K562 (cell line): ENCODE measurements around the gene SCP2. TPM values are rescaled to one million over a fixed set of nuclear protein-coding genes. Genes with fewer than 3 reads are reported as not detected.

Source experiments
- ATAC-seq: fragments of 200-7000 bp; cut with Tn5 transposase; 3 replicates; pipeline ENCODE4 v1.9.1; 2020; ENCODE audit warnings: moderate library complexity
- BruUV-seq: library from RNA; stranded (reverse); fragments of 400-500 nt; replicated peaks from 2 replicates; lab custom pipeline; 2021; lab: Mats Ljungman, UMichigan
- CTCF ChIA-PET: fragments of 300-600 bp; formaldehyde crosslinking; extraction: SDS; loops from one replicate; lab custom pipeline; 2021; ENCODE audit warnings: low intra/inter-chr PET ratio; lab: Yijun Ruan, JAX
- POLR2A ChIA-PET: fragments of 300-600, 350-650 bp; sonication (Branson Sonifier 250); formaldehyde crosslinking; extraction: SDS; loops from one replicate; lab custom pipeline; 2021; ENCODE audit warnings: antibody characterized with exemption, inconsistent platforms; lab: Yijun Ruan, JAX
- DNase-seq, 4 experiments: peaks; one replicate each; pipeline versions ENCODE4 v3.0.0 to v3.0.0-alpha.2; 2011 to 2018; ENCODE audit warnings: low spot score in 3 of 4, mixed read lengths in 3 of 4; ENCODE audit errors: extremely low read depth in 1 of 4
- FAIRE-seq: peaks from 2 replicates; lab custom pipeline; 2011; peaks lifted over from hg19 to GRCh38; lab: Jason Lieb, UNC
- H2AFZ ChIP-seq: 2 replicates; pipeline ENCODE4 v1.6.0; 2011; ENCODE audit warnings: low read depth, low read length, control low read depth, inconsistent platforms
- H3K27ac ChIP-seq: fragments of 200-600 bp; 3 replicates; pipeline ENCODE4 v1.8.0; 2011; ENCODE audit warnings: low read depth, mild to moderate bottlenecking, control low read depth, inconsistent platforms, low read length, moderate library complexity, mixed read lengths; ENCODE audit errors: extremely low read depth
- H3K27me3 ChIP-seq, 2 experiments: fragments of 300-600 bp in 1 of 2; 2 replicates in 1 of 2; 3 replicates in 1 of 2; pipeline versions ENCODE4 v1.6.0 to v1.8.0; 2011; ENCODE audit warnings: inconsistent platforms in 2 of 2, low read length in 2 of 2, mild to moderate bottlenecking in 1 of 2, mixed read lengths in 1 of 2, moderate library complexity in 1 of 2; ENCODE audit not compliant: control insufficient read depth in 2 of 2, insufficient read depth in 2 of 2
- H3K36me3 ChIP-seq: fragments of 300-600 bp; 3 replicates; pipeline ENCODE4 v1.8.0; 2011; ENCODE audit warnings: mild to moderate bottlenecking, low read length, inconsistent platforms; ENCODE audit not compliant: control insufficient read depth, insufficient read depth
- H3K4me1 ChIP-seq, 2 experiments: fragments of 200-600 bp in 1 of 2; replicated peaks in 1 of 2; 2 replicates in 1 of 2; 3 replicates in 1 of 2; pipeline versions ENCODE4 v1.5.1 to v1.8.0; 2011; ENCODE audit warnings: inconsistent platforms in 2 of 2, low read length in 2 of 2, mild to moderate bottlenecking in 1 of 2, mixed read lengths in 1 of 2, moderate library complexity in 1 of 2; ENCODE audit not compliant: control insufficient read depth in 2 of 2, insufficient read depth in 2 of 2
- H3K4me2 ChIP-seq: 2 replicates; pipeline ENCODE4 v1.6.1; 2011; ENCODE audit warnings: low read length, control low read depth, inconsistent platforms, mixed read lengths; ENCODE audit not compliant: insufficient read depth
- H3K4me3 ChIP-seq: fragments of 200-600 bp; sonication (generic), shearing (Covaris generic); 2 replicates; pipeline ENCODE4 v1.5.1; 2016; ENCODE audit warnings: control low read depth, inconsistent platforms
- H3K79me2 ChIP-seq: fragments of 200-600 bp; 3 replicates; pipeline ENCODE4 v1.8.0; 2011; ENCODE audit warnings: low read length, inconsistent platforms; ENCODE audit not compliant: control insufficient read depth, insufficient read depth
- H3K9ac ChIP-seq, 2 experiments: 2 replicates each; pipeline versions ENCODE4 v1.6.0 to v1.6.1; 2011; ENCODE audit warnings: low read depth in 2 of 2, low read length in 2 of 2, control low read depth in 1 of 2, inconsistent platforms in 1 of 2, mild to moderate bottlenecking in 1 of 2, mixed read lengths in 1 of 2; ENCODE audit not compliant: insufficient read depth in 1 of 2
- H3K9me1 ChIP-seq: one replicate; pipeline ENCODE4 v1.6.0; 2011; ENCODE audit warnings: inconsistent platforms, mild to moderate bottlenecking, low read length, moderate library complexity; ENCODE audit not compliant: control insufficient read depth, insufficient read depth
- H3K9me3 ChIP-seq: replicated peaks from 2 replicates; pipeline ENCODE4 v1.5.1; 2011; ENCODE audit warnings: low read depth, low read length, inconsistent platforms; ENCODE audit not compliant: control insufficient read depth, insufficient read depth
- H4K20me1 ChIP-seq: replicated peaks from 2 replicates; pipeline ENCODE4 v1.6.1; 2011; ENCODE audit warnings: low read length, inconsistent platforms, mixed read lengths; ENCODE audit not compliant: control insufficient read depth, insufficient read depth
- ETS2 ChIP-seq: IDR thresholded peaks from 2 replicates; pipeline ENCODE4 v1.6.1; 2016; ENCODE audit warnings: borderline replicate concordance, missing genetic modification characterization, mild to moderate bottlenecking, moderate library complexity, missing compliant biosample characterization; ENCODE audit not compliant: poor library complexity, severe bottlenecking
- FOXA3 ChIP-seq, 2 experiments: fragments of 450-650 bp in 1 of 2; sonication (generic) in 1 of 2; formaldehyde crosslinking; IDR thresholded peaks in 1 of 2; conservative IDR thresholded peaks in 1 of 2; 2 replicates each; pipeline versions ENCODE4 v1.4.0 to v1.8.0; 2020 to 2022; ENCODE audit warnings: mild to moderate bottlenecking in 2 of 2, missing genetic modification reagents in 1 of 2
- HDAC1 ChIP-seq, 2 experiments: fragments of 450-650 bp; IDR thresholded peaks; 2 replicates each; pipeline ENCODE4 v1.6.1; 2016 to 2017; ENCODE audit warnings: inconsistent platforms in 1 of 2, mild to moderate bottlenecking in 1 of 2, moderate library complexity in 1 of 2
- HOMEZ ChIP-seq: fragments of 250-450 bp; sonication (Bioruptor Pico); IDR thresholded peaks from 2 replicates; pipeline ENCODE4 v1.4.0; 2020; ENCODE audit warnings: mild to moderate bottlenecking, moderate library complexity
- KAT7 ChIP-seq: sonication (generic); formaldehyde crosslinking; IDR thresholded peaks from 2 replicates; pipeline ENCODE4 v1.8.0; 2022; ENCODE audit warnings: missing genetic modification reagents, mild to moderate bottlenecking, borderline replicate concordance
- MTA3 ChIP-seq: fragments of 450-650 bp; formaldehyde crosslinking; IDR thresholded peaks from 2 replicates; pipeline ENCODE4 v1.6.1; 2017; ENCODE audit warnings: mild to moderate bottlenecking, borderline replicate concordance
- SAFB ChIP-seq: fragments of 200-400 bp; formaldehyde crosslinking; IDR thresholded peaks from 2 replicates; pipeline ENCODE4 v1.6.1; 2017; ENCODE audit warnings: low read depth, low read length, borderline replicate concordance
- WGBS: fragments of 100-300 bp; shearing (Covaris generic); methylation state at CpG from one replicate; pipeline ENCODE4 v1.1.6; 2016; ENCODE audit warnings: low coverage, mixed read lengths; ENCODE audit not compliant: insufficient coverage; ENCODE audit errors: missing lambda C conversion rate; 5-methylcytosine and 5-hydroxymethylcytosine counted together
- in situ Hi-C: fragments of 300-500 bp; cut with MboI; formaldehyde crosslinking; loops from 4 replicates; pipeline ENCODE4 v1.15.0; 2018; ENCODE audit warnings: inconsistent platforms, mixed read lengths
- intact Hi-C: fragments of 100-400 bp; cut with micrococcal nuclease; formaldehyde crosslinking; loops from 2 replicates; pipeline ENCODE4 v1.14.2; 2022
- polyA plus RNA-seq, 8 experiments: library from polyadenylated mRNA; depleted of rRNA in 4 of 8; stranded (reverse) in 5 of 8; unstranded in 3 of 8; fragments of >200 nt; fragmentation: Nextera tagmentation in 2 of 8; fragmentation: Illumina TruSeq in 1 of 8; extraction: Ambion mirVana in 2 of 8; extraction: Trizol in 1 of 8; gene quantifications; 2 replicates each; pipeline versions ENCODE4 v1.2.1 to v1.2.3, GENCODE V29; 2011 to 2014; ENCODE audit warnings: inconsistent platforms in 1 of 8, missing spikeins in 1 of 8
- total RNA-seq, 7 experiments: library from RNA; depleted of rRNA in 6 of 7; stranded (reverse); fragments of >200 nt in 6 of 7; fragmentation: Illumina TruSeq in 2 of 7; extraction: Trizol in 2 of 7; gene quantifications; 2 replicates each; pipeline versions ENCODE4 v1.2.1 to v1.2.3, GENCODE V29; 2011 to 2021; ENCODE audit warnings: low replicate concordance in 1 of 7
- TF ChIP-seq, protein P1 (sequence below), 2 experiments: fragments of 450-650 bp in 1 of 2; sonication (generic) in 1 of 2; formaldehyde crosslinking in 1 of 2; IDR thresholded peaks in 1 of 2; conservative IDR thresholded peaks in 1 of 2; 2 replicates each; pipeline versions ENCODE4 v1.6.1 to v1.8.1; 2016 to 2023; ENCODE audit warnings: mild to moderate bottlenecking in 2 of 2, moderate library complexity in 2 of 2, inconsistent platforms in 1 of 2, missing genetic modification reagents in 1 of 2

Gene SCP2
- total and polyA plus RNA-seq, 9 of the 15 experiments (the other 6 are each of a cell fraction or from before 2014, with no cell fraction given) = 63.8 to 258 (median 106) TPM

GRCh38 chr1:52877554-52877953 lies 49.5 kb upstream of the SCP2 start:
- H3K36me3 ChIP-seq = peaks cover 76% of the 10 kb centered on the region
- CTCF ChIA-PET = no interaction called here
- BruUV-seq = no TSS peak
- 93% methylated on average over 3 of the region's 3 CpGs for WGBS
- FAIRE-seq = no peak
- no peaks in the 10 kb centered on the region; a peak in 1 of 5 replicates for H3K27me3 ChIP-seq
- H3K79me2 ChIP-seq = no peaks in the 10 kb centered on the region
- H4K20me1 ChIP-seq = no peaks in the 10 kb centered on the region
- no peak overlapping the region for H3K9ac ChIP-seq
- intact Hi-C loops (no loop called here), in situ Hi-C loops (no loop called here)
- ATAC-seq = no peak
- H3K27ac ChIP-seq = no peak overlapping the region
- H3K4me3 ChIP-seq = no peak overlapping the region
- POLR2A ChIA-PET = interaction anchor here (1.3 to 1.7 kb wide), 3 partner anchors 10 to 27 kb away, joined by 3 to 8 read pairs (median 6); no protein-coding TSS in a partner anchor
- DNase-seq = no peak
- no peak overlapping the region for H3K4me2 ChIP-seq
- no peak overlapping the region for H2AFZ ChIP-seq
- TF ChIP-seq, protein P1, sequence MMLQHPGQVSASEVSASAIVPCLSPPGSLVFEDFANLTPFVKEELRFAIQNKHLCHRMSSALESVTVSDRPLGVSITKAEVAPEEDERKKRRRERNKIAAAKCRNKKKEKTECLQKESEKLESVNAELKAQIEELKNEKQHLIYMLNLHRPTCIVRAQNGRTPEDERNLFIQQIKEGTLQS (IDR thresholded peaks at IDR 0.05) = peak; percentile 63
- TF ChIP-seq, protein P1 (CRISPR knock-in tag; conservative IDR thresholded peaks at IDR 0.05) = no peak
- TF ChIP-seq MTA3 (no peak), FOXA3 (CRISPR knock-in tag; conservative IDR thresholded peaks at IDR 0.05 in 1 of 2, IDR thresholded peaks at IDR 0.05 in 1 of 2) (peak in 1 of 2 experiments; percentile 35; a peak in 1 of 4 replicates)
- H3K9me3 ChIP-seq = no peaks in the 10 kb centered on the region
- H3K9me1 ChIP-seq = no peaks in the 10 kb centered on the region
- H3K4me1 ChIP-seq = no peaks in the 10 kb centered on the region

- H3K27ac ChIP-seq = no peak overlapping the region
- no peak for TF ChIP-seq FOXA3 (CRISPR knock-in tag; conservative IDR thresholded peaks at IDR 0.05 in 1 of 2, IDR thresholded peaks at IDR 0.05 in 1 of 2)
- TF ChIP-seq SAFB = no peak
- no peak for TF ChIP-seq KAT7
- no peak for TF ChIP-seq ETS2 (tag)
- TF ChIP-seq HDAC1 (IDR thresholded peaks at IDR 0.05) = no peak
- TF ChIP-seq HOMEZ (CRISPR knock-in tag) = no peak
- H3K27me3 ChIP-seq = no peaks in the 10 kb centered on the region; a peak in 1 of 5 replicates
- in situ Hi-C loops = no loop called here
- no peak for ATAC-seq
- 100% methylated on average over 2 of the region's 2 CpGs for WGBS
- intact Hi-C loops = no loop called here
- no peak overlapping the region for H3K4me2 ChIP-seq
- no peaks in the 10 kb centered on the region for H3K79me2 ChIP-seq
- ChIA-PET CTCF (no interaction called here), POLR2A (interaction anchor here (1.1 kb wide), 1 partner anchor 13 kb away, joined by 3 read pairs; no protein-coding TSS in a partner anchor)
- H3K36me3 ChIP-seq = peaks cover 79% of the 10 kb centered on the region
- no TSS peak for BruUV-seq
- DNase-seq = no peak
- H3K9me3 ChIP-seq = no peaks in the 10 kb centered on the region
- H2AFZ ChIP-seq = no peak overlapping the region
- no peaks in the 10 kb centered on the region for H3K4me1 ChIP-seq
- H3K4me3 ChIP-seq = no peak overlapping the region
- no peaks in the 10 kb centered on the region for H4K20me1 ChIP-seq
- H3K9me1 ChIP-seq = no peaks in the 10 kb centered on the region
- FAIRE-seq = no peak
- H3K9ac ChIP-seq = no peak overlapping the region
Observed at GRCh38 chr1:52880206-52880605, 46.9 kb upstream of the SCP2 start.
